ENCODE results near the gene TUBGCP3.

DNA sequence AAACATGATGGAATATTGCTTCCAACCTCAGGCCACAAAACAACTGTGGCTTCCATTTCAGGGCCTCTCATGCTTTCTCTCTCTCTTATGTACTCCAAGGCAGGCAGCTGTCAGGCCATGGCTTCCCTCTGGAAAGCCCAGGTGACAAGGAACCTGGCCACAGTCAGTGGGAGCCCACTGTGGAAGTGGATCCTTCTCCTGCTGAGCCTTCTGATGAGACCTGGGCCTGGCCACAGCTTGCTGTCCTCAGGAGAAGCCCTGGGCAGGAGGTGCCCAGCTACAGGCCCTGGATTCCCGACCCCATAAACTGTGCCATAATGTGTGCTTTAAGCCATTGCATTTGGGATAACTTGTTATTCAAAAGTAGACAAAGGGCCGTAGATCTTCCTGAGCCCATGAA is 140.6 kb downstream of the TUBGCP3 start:
- TF ChIP-seq RXRA (IDR thresholded peaks at IDR 0.05) (no peak), RAD21 (IDR thresholded peaks at IDR 0.05) (no peak), GABPA (IDR thresholded peaks at IDR 0.05 in 1 of 2, conservative IDR thresholded peaks at IDR 0.05 in 1 of 2) (no peak), YY1 (IDR thresholded peaks at IDR 0.05) (no peak), TAF1 (conservative IDR thresholded peaks at IDR 0.05) (no peak), EGR1 (IDR thresholded peaks at IDR 0.05; ENCODE audit: low read depth in 2 of 2) (no peak), SP1 (IDR thresholded peaks at IDR 0.05) (no peak), JUND (IDR thresholded peaks at IDR 0.05) (no peak), HNF4G (IDR thresholded peaks at IDR 0.05) (no peak)
- TF ChIP-seq, protein P1, sequence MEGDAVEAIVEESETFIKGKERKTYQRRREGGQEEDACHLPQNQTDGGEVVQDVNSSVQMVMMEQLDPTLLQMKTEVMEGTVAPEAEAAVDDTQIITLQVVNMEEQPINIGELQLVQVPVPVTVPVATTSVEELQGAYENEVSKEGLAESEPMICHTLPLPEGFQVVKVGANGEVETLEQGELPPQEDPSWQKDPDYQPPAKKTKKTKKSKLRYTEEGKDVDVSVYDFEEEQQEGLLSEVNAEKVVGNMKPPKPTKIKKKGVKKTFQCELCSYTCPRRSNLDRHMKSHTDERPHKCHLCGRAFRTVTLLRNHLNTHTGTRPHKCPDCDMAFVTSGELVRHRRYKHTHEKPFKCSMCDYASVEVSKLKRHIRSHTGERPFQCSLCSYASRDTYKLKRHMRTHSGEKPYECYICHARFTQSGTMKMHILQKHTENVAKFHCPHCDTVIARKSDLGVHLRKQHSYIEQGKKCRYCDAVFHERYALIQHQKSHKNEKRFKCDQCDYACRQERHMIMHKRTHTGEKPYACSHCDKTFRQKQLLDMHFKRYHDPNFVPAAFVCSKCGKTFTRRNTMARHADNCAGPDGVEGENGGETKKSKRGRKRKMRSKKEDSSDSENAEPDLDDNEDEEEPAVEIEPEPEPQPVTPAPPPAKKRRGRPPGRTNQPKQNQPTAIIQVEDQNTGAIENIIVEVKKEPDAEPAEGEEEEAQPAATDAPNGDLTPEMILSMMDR (IDR thresholded peaks at IDR 0.05; ENCODE audit: low read depth, low read length, missing input control) = no peak
- TF ChIP-seq, protein P2, sequence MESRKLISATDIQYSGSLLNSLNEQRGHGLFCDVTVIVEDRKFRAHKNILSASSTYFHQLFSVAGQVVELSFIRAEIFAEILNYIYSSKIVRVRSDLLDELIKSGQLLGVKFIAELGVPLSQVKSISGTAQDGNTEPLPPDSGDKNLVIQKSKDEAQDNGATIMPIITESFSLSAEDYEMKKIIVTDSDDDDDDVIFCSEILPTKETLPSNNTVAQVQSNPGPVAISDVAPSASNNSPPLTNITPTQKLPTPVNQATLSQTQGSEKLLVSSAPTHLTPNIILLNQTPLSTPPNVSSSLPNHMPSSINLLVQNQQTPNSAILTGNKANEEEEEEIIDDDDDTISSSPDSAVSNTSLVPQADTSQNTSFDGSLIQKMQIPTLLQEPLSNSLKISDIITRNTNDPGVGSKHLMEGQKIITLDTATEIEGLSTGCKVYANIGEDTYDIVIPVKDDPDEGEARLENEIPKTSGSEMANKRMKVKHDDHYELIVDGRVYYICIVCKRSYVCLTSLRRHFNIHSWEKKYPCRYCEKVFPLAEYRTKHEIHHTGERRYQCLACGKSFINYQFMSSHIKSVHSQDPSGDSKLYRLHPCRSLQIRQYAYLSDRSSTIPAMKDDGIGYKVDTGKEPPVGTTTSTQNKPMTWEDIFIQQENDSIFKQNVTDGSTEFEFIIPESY (IDR thresholded peaks at IDR 0.05) = no peak
- TF ChIP-seq, protein P3, sequence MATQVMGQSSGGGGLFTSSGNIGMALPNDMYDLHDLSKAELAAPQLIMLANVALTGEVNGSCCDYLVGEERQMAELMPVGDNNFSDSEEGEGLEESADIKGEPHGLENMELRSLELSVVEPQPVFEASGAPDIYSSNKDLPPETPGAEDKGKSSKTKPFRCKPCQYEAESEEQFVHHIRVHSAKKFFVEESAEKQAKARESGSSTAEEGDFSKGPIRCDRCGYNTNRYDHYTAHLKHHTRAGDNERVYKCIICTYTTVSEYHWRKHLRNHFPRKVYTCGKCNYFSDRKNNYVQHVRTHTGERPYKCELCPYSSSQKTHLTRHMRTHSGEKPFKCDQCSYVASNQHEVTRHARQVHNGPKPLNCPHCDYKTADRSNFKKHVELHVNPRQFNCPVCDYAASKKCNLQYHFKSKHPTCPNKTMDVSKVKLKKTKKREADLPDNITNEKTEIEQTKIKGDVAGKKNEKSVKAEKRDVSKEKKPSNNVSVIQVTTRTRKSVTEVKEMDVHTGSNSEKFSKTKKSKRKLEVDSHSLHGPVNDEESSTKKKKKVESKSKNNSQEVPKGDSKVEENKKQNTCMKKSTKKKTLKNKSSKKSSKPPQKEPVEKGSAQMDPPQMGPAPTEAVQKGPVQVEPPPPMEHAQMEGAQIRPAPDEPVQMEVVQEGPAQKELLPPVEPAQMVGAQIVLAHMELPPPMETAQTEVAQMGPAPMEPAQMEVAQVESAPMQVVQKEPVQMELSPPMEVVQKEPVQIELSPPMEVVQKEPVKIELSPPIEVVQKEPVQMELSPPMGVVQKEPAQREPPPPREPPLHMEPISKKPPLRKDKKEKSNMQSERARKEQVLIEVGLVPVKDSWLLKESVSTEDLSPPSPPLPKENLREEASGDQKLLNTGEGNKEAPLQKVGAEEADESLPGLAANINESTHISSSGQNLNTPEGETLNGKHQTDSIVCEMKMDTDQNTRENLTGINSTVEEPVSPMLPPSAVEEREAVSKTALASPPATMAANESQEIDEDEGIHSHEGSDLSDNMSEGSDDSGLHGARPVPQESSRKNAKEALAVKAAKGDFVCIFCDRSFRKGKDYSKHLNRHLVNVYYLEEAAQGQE (IDR thresholded peaks at IDR 0.05) = no peak
- TF ChIP-seq, protein P4, sequence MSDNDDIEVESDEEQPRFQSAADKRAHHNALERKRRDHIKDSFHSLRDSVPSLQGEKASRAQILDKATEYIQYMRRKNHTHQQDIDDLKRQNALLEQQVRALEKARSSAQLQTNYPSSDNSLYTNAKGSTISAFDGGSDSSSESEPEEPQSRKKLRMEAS (IDR thresholded peaks at IDR 0.05) = no peak
- TF ChIP-seq, protein P5, sequence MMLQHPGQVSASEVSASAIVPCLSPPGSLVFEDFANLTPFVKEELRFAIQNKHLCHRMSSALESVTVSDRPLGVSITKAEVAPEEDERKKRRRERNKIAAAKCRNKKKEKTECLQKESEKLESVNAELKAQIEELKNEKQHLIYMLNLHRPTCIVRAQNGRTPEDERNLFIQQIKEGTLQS (IDR thresholded peaks at IDR 0.05) = no peak
